GM18870 (cell line): ENCODE data around the gene SPN.
"Not testable (repeated sequence)": the region's sequence is repeated elsewhere in the genome, so short reads cannot be mapped to it uniquely, and the experiment has no call there.

ENCODE experiments used
- ATAC-seq: cut with Tn5 transposase; IDR thresholded peaks from one replicate; pipeline ENCODE4 v1.9.1; 2021; ENCODE audit warnings: moderate library complexity; ENCODE audit not compliant: unreplicated experiment

SPN gene

GRCh38 chr16:29699324-29700219 lies 36.5 kb downstream of the SPN start:
- ATAC-seq, result no peak

GRCh38 chr16:29700253-29700987 lies 37.4 kb downstream of the SPN start:
- no peak for ATAC-seq

GRCh38 chr16:29701214-29701555 lies 38.1 kb downstream of the SPN start:
- no peak for ATAC-seq

- ATAC-seq, result peak; percentile 16
Observed at GRCh38 chr16:29702269-29702668, 39.2 kb downstream of the SPN start.

GRCh38 chr16:29705030-29705429 lies 42.0 kb downstream of the SPN start:
- no peak for ATAC-seq

GRCh38 chr16:29707160-29707559 lies 44.1 kb downstream of the SPN start:
- not testable (repeated sequence) for ATAC-seq

GRCh38 chr16:29708917-29709600 lies 46.0 kb downstream of the SPN start:
- ATAC-seq, result no peak

- ATAC-seq, result not testable (repeated sequence)
Observed at GRCh38 chr16:29709657-29710056, 46.6 kb downstream of the SPN start.

GRCh38 chr16:29710227-29711219 lies 47.5 kb downstream of the SPN start:
- no peak for ATAC-seq

GRCh38 chr16:29712809-29713208 lies 49.8 kb downstream of the SPN start:
- ATAC-seq, result no peak

- no peak for ATAC-seq
Observed at GRCh38 chr16:29714396-29714795, 51.3 kb downstream of the SPN start.

GRCh38 chr16:29714972-29715371 lies 51.9 kb downstream of the SPN start:
- no peak for ATAC-seq

- ATAC-seq, result no peak
Observed at GRCh38 chr16:29717113-29717512, 54.1 kb downstream of the SPN start.

- ATAC-seq, result no peak
Observed at GRCh38 chr16:29719063-29719462, 56.0 kb downstream of the SPN start.
